Neuronal stem cell (in vitro differentiated cells): ENCODE data around the gene PAQR7.

Experiments used
- DNase-seq: peaks from one replicate; pipeline ENCODE4 v3.0.0-alpha.2; 2013; ENCODE audit warnings: low spot score
- H2AFZ ChIP-seq: one replicate; pipeline ENCODE4 v1.6.1; 2013; ENCODE audit warnings: mild to moderate bottlenecking, low read length, inconsistent platforms
- H2AK5ac ChIP-seq: 2 replicates; pipeline ENCODE4 v1.6.1; 2013; ENCODE audit warnings: low read depth, mild to moderate bottlenecking, inconsistent platforms, low read length, moderate library complexity, mixed read lengths
- H2BK120ac ChIP-seq: 2 replicates; pipeline ENCODE4 v1.6.1; 2013; ENCODE audit warnings: low read depth, mild to moderate bottlenecking, inconsistent platforms, low read length, moderate library complexity, mixed read lengths
- H2BK12ac ChIP-seq: one replicate; pipeline ENCODE4 v1.6.1; 2013; ENCODE audit warnings: low read length, inconsistent platforms
- H2BK15ac ChIP-seq: 2 replicates; pipeline ENCODE4 v1.6.1; 2013; ENCODE audit warnings: mild to moderate bottlenecking, low read length, inconsistent platforms, mixed read lengths
- H2BK5ac ChIP-seq: one replicate; pipeline ENCODE4 v1.6.1; 2013; ENCODE audit warnings: inconsistent platforms, mild to moderate bottlenecking, low read length, moderate library complexity
- H3K14ac ChIP-seq: one replicate; pipeline ENCODE4 v1.6.1; 2013; ENCODE audit warnings: low read length, inconsistent platforms
- H3K18ac ChIP-seq: 2 replicates; pipeline ENCODE4 v1.6.1; 2013; ENCODE audit warnings: low read length, inconsistent platforms
- H3K23ac ChIP-seq: 2 replicates; pipeline ENCODE4 v1.6.1; 2013; ENCODE audit warnings: low read depth, mild to moderate bottlenecking, mixed read lengths, low read length, inconsistent platforms; ENCODE audit not compliant: poor library complexity
- H3K27ac ChIP-seq: replicated peaks from 3 replicates; pipeline ENCODE4 v1.5.1; 2013; ENCODE audit warnings: low read length, inconsistent platforms
- H3K27me3 ChIP-seq, 3 experiments: 2 replicates each; pipeline ENCODE4 v1.6.1; 2013; ENCODE audit warnings: low read length in 3 of 3, mild to moderate bottlenecking in 2 of 3, inconsistent platforms in 1 of 3, low read depth in 1 of 3, mixed read lengths in 1 of 3, moderate library complexity in 1 of 3; ENCODE audit not compliant: control insufficient read depth in 3 of 3, insufficient read depth in 3 of 3
- H3K36me3 ChIP-seq, 2 donors: replicated peaks in 1 of 2; 2 replicates each; pipeline ENCODE4 v1.6.1; 2013; ENCODE audit warnings: low read length in 2 of 2; ENCODE audit not compliant: control insufficient read depth in 2 of 2, insufficient read depth in 2 of 2
- H3K4ac ChIP-seq: 2 replicates; pipeline ENCODE4 v1.6.1; 2013; ENCODE audit warnings: inconsistent platforms, mild to moderate bottlenecking, low read length, moderate library complexity
- H3K4me1 ChIP-seq, 2 donors: 1 replicate in 1 of 2; 2 replicates in 1 of 2; pipeline ENCODE4 v1.6.1; 2013; ENCODE audit warnings: low read length in 2 of 2, low read depth in 1 of 2; ENCODE audit not compliant: control insufficient read depth in 2 of 2, insufficient read depth in 1 of 2
- H3K4me2 ChIP-seq: one replicate; pipeline ENCODE4 v1.6.1; 2013; ENCODE audit warnings: mild to moderate bottlenecking, low read length, inconsistent platforms; ENCODE audit not compliant: insufficient read depth, poor library complexity, severe bottlenecking
- H3K4me3 ChIP-seq, 2 donors: 2 replicates each; pipeline ENCODE4 v1.5.1; 2013; ENCODE audit warnings: low read length in 2 of 2, mild to moderate bottlenecking in 2 of 2, inconsistent platforms in 1 of 2, moderate library complexity in 1 of 2
- H3K79me1 ChIP-seq: one replicate; pipeline ENCODE4 v1.6.1; 2013; ENCODE audit warnings: low read depth, mild to moderate bottlenecking, inconsistent platforms, low read length, moderate library complexity
- H3K9ac ChIP-seq: one replicate; pipeline ENCODE4 v1.6.1; 2013; ENCODE audit warnings: mild to moderate bottlenecking, low read depth, low read length, inconsistent platforms; ENCODE audit not compliant: poor library complexity
- H3K9me3 ChIP-seq, 2 donors: replicated peaks in 1 of 2; 2 replicates each; pipeline versions ENCODE3 to v1.6.1; 2013; ENCODE audit warnings: low read length in 2 of 2, mild to moderate bottlenecking in 2 of 2, inconsistent platforms in 1 of 2, low read depth in 1 of 2, mixed read lengths in 1 of 2, moderate library complexity in 1 of 2; ENCODE audit not compliant: control insufficient read depth in 2 of 2, insufficient read depth in 1 of 2
- H4K8ac ChIP-seq: one replicate; pipeline ENCODE4 v1.6.1; 2013; ENCODE audit warnings: low read depth, mild to moderate bottlenecking, inconsistent platforms, low read length, moderate library complexity
- H4K91ac ChIP-seq: one replicate; pipeline ENCODE4 v1.6.1; 2013; ENCODE audit warnings: low read length, low read depth, mild to moderate bottlenecking, inconsistent platforms; ENCODE audit not compliant: poor library complexity
- WGBS, 2 donors: extraction: QIAGEN DNeasy Blood & Tissue Kit; methylation state at CpG; one replicate each; pipeline ENCODE4 v1.1.7; 2013; ENCODE audit warnings: missing lambda C conversion rate in 2 of 2, mixed read lengths in 1 of 2; ENCODE audit not compliant: insufficient read length in 2 of 2, insufficient replicate concordance in 1 of 2; ENCODE audit errors: extremely low coverage in 2 of 2; 5-methylcytosine and 5-hydroxymethylcytosine counted together

Gene PAQR7

GRCh38 chr1:25891606-25892005, 16.1 kb upstream of the PAQR7 start:
- H4K91ac ChIP-seq, result no peak overlapping the region
- no peaks in the 10 kb centered on the region for H3K9me3 ChIP-seq
- no peaks in the 10 kb centered on the region for H3K27me3 ChIP-seq
- H3K4me1 ChIP-seq, result peaks cover 15% of the 10 kb centered on the region in 2 donors
- H3K14ac ChIP-seq, result peak overlapping the region; percentile 91
- H3K27ac ChIP-seq, result peak overlapping the region; percentile 27
- H3K18ac ChIP-seq, result peak overlapping the region; percentile 88
- peak overlapping the region; percentile 83 for H4K8ac ChIP-seq
- peak overlapping the region; percentile 49 for H3K23ac ChIP-seq
- peak overlapping the region; percentile 76 for H2BK12ac ChIP-seq
- peaks cover 6 to 65% of the 10 kb centered on the region in 2 donors for H3K36me3 ChIP-seq
- peak overlapping the region; percentile 43 for H2BK120ac ChIP-seq
- H2BK15ac ChIP-seq, result peak overlapping the region; percentile 81
- no peak overlapping the region for H3K4me2 ChIP-seq
- H3K9ac ChIP-seq, result peak overlapping the region; percentile 54
- H3K4me3 ChIP-seq, result no peak overlapping the region
- H2AK5ac ChIP-seq, result peak overlapping the region; percentile 74
- no peak for DNase-seq
- WGBS, 2 donors, result no CpG with 5 or more reads among the region's 5 CpGs
- no peak overlapping the region for H2BK5ac ChIP-seq
- H3K79me1 ChIP-seq, result peaks cover 5% of the 10 kb centered on the region
- no peak overlapping the region for H3K4ac ChIP-seq
- no peak overlapping the region for H2AFZ ChIP-seq

- Histone ChIP-seq H2BK15ac (no peak overlapping the region), H2BK120ac (no peak overlapping the region), H3K4me2 (no peak overlapping the region), H3K27me3 (no peaks in the 10 kb centered on the region), H4K91ac (no peak overlapping the region), H3K4me3 (no peak overlapping the region), H3K79me1 (peaks cover 5% of the 10 kb centered on the region), H3K27ac (no peak overlapping the region), H3K18ac (no peak overlapping the region), H2BK5ac (no peak overlapping the region), H3K23ac (no peak overlapping the region), H4K8ac (no peak overlapping the region), H2AFZ (no peak overlapping the region), H3K9me3 (no peaks in the 10 kb centered on the region), H2BK12ac (no peak overlapping the region), H3K4ac (no peak overlapping the region), H3K9ac (no peak overlapping the region), H2AK5ac (no peak overlapping the region), H3K36me3 (peaks cover 4 to 59% of the 10 kb centered on the region in 2 donors), H3K14ac (no peak overlapping the region), H3K4me1 (peaks cover 11 to 15% of the 10 kb centered on the region in 2 donors)
- no CpG with 5 or more reads among the region's 10 CpGs for WGBS, 2 donors
- no peak for DNase-seq
Measured at GRCh38 chr1:25890239-25891034, 14.9 kb upstream of the PAQR7 start.

DNA sequence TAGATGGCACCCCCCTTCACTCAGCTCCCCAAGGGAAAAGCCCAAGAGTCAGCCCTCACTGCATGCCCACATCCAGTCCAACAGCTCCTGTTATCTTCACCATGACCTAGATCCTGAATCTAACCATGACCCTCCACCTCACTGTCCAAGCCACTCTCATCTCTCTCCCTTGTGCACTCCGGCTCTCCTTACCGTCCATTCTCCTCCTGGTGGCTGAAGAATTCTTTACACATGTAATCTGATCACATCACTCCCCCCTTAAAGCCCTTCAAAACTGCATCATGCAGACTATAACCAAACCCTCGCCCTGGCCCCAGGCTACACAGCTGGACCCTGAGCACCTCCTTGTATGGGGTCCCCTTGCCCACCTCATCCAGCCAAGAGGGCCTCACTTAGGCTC, 14.0 kb upstream of the PAQR7 start:
- Histone ChIP-seq H3K9me3 (no peaks in the 10 kb centered on the region), H3K4me2 (no peak overlapping the region), H3K4me3 (no peak overlapping the region), H3K27ac (no peak overlapping the region), H2BK5ac (no peak overlapping the region), H3K79me1 (peaks cover 5% of the 10 kb centered on the region), H4K91ac (no peak overlapping the region), H3K27me3 (no peaks in the 10 kb centered on the region), H2BK12ac (no peak overlapping the region), H3K18ac (no peak overlapping the region), H3K4ac (no peak overlapping the region), H4K8ac (no peak overlapping the region), H3K4me1 (peaks cover 10 to 15% of the 10 kb centered on the region in 2 donors), H3K23ac (no peak overlapping the region), H3K9ac (no peak overlapping the region), H2AFZ (no peak overlapping the region), H3K36me3 (peaks cover 7 to 62% of the 10 kb centered on the region in 2 donors), H2AK5ac (no peak overlapping the region), H3K14ac (no peak overlapping the region), H2BK15ac (no peak overlapping the region), H2BK120ac (no peak overlapping the region)
- no CpG with 5 or more reads among the region's 3 CpGs for WGBS, 2 donors
- no peak for DNase-seq

DNA sequence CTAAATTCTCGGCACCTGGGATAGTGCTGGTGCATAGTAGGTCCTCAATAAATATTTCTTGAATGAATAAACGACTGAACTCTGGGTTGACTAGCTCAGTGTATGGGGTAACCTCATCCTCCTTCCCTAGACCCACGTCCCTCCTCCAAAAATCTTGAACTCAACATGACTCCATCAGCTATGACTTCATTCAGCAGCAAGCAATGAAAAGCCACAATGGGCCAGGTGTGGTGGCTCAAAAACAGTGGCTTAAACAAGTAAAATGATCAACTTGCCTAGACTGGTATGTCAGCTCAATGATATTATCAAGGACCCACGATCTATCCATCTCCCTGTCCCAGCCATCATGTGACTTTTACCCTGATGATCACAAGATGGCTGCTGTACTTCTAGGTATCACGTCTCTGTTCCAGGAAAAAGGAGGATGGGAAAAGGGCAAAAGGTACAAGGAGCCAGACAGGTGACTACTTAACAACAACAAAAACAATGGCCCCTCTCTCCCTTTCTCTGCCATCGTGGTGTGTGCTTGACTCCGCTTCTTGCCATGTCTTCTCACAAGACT, 13.0 kb upstream of the PAQR7 start:
- no peak overlapping the region for H3K18ac ChIP-seq
- H2AK5ac ChIP-seq, result no peak overlapping the region
- H3K9ac ChIP-seq, result no peak overlapping the region
- H3K14ac ChIP-seq, result no peak overlapping the region
- no peak overlapping the region for H2AFZ ChIP-seq
- H3K4me3 ChIP-seq, result no peak overlapping the region
- no peaks in the 10 kb centered on the region for H3K27me3 ChIP-seq
- H3K36me3 ChIP-seq, result peaks cover 4 to 56% of the 10 kb centered on the region in 2 donors
- H2BK5ac ChIP-seq, result no peak overlapping the region
- H3K27ac ChIP-seq, result no peak overlapping the region
- DNase-seq, result no peak
- no peak overlapping the region for H2BK15ac ChIP-seq
- H2BK120ac ChIP-seq, result no peak overlapping the region
- H3K4me1 ChIP-seq, result peaks cover 10 to 15% of the 10 kb centered on the region in 2 donors
- H4K8ac ChIP-seq, result no peak overlapping the region
- no peak overlapping the region for H2BK12ac ChIP-seq
- H3K9me3 ChIP-seq, result no peaks in the 10 kb centered on the region
- H4K91ac ChIP-seq, result no peak overlapping the region
- no CpG with 5 or more reads among the region's 7 CpGs for WGBS, 2 donors
- no peak overlapping the region for H3K4ac ChIP-seq
- H3K79me1 ChIP-seq, result peaks cover 5% of the 10 kb centered on the region
- H3K23ac ChIP-seq, result no peak overlapping the region
- no peak overlapping the region for H3K4me2 ChIP-seq
